HEK293 (cell line): ENCODE results near the gene HOXA10.

Experiments used
- BCL11B ChIP-seq: fragments of 450-650 bp; formaldehyde crosslinking; IDR thresholded peaks from 2 replicates; pipeline ENCODE4 v1.5.1; 2016; ENCODE audit warnings: low read depth, missing biosample characterization, missing genetic modification characterization
- HOXC10 ChIP-seq: sonication (generic); formaldehyde crosslinking; IDR thresholded peaks from 2 replicates; pipeline ENCODE4 v1.8.1; 2023; ENCODE audit warnings: mild to moderate bottlenecking, missing genetic modification reagents
- IKZF3 ChIP-seq: fragments of 450-650 bp; IDR thresholded peaks from 2 replicates; pipeline ENCODE4 v1.5.0; 2018; ENCODE audit warnings: missing biosample characterization, mild to moderate bottlenecking, missing genetic modification characterization, moderate library complexity
- INSM2 ChIP-seq: fragments of 450-650 bp; formaldehyde crosslinking; IDR thresholded peaks from 2 replicates; pipeline ENCODE4 v1.5.1; 2016; ENCODE audit warnings: missing biosample characterization, missing genetic modification characterization
- KLF1 ChIP-seq: fragments of 450-650 bp; formaldehyde crosslinking; IDR thresholded peaks from 2 replicates; pipeline ENCODE4 v1.5.1; 2016; ENCODE audit warnings: missing biosample characterization, missing genetic modification characterization
- MYNN ChIP-seq: fragments of 450-650 bp; formaldehyde crosslinking; IDR thresholded peaks from 2 replicates; pipeline ENCODE4 v1.5.1; 2016; ENCODE audit warnings: missing biosample characterization, missing genetic modification characterization, borderline replicate concordance
- OVOL3 ChIP-seq: fragments of 450-650 bp; formaldehyde crosslinking; IDR thresholded peaks from 2 replicates; pipeline ENCODE4 v1.5.1; 2016; ENCODE audit warnings: missing biosample characterization, missing genetic modification characterization
- YY2 ChIP-seq: fragments of 450-650 bp; formaldehyde crosslinking; IDR thresholded peaks from 2 replicates; pipeline ENCODE4 v1.5.1; 2016; ENCODE audit warnings: missing biosample characterization, missing genetic modification characterization
- ZBTB6 ChIP-seq: fragments of 450-650 bp; formaldehyde crosslinking; IDR thresholded peaks from 2 replicates; pipeline ENCODE4 v1.5.1; 2017; ENCODE audit warnings: missing biosample characterization, missing genetic modification characterization
- ZNF133 ChIP-seq: fragments of 450-650 bp; formaldehyde crosslinking; IDR thresholded peaks from 2 replicates; pipeline ENCODE4 v1.5.1; 2016; ENCODE audit warnings: missing biosample characterization, missing genetic modification characterization
- ZNF157 ChIP-seq: fragments of 450-650 bp; formaldehyde crosslinking; IDR thresholded peaks from 2 replicates; pipeline ENCODE4 v1.5.1; 2016; ENCODE audit warnings: missing biosample characterization, missing genetic modification characterization
- ZNF16 ChIP-seq: fragments of 450-650 bp; formaldehyde crosslinking; IDR thresholded peaks from 2 replicates; pipeline ENCODE4 v1.5.1; 2016; ENCODE audit warnings: low read depth, missing biosample characterization, missing genetic modification characterization
- ZNF202 ChIP-seq: fragments of 450-650 bp; formaldehyde crosslinking; IDR thresholded peaks from 2 replicates; pipeline ENCODE4 v1.5.1; 2016; ENCODE audit warnings: missing biosample characterization, missing genetic modification characterization, borderline replicate concordance
- ZNF266 ChIP-seq: fragments of 450-650 bp; formaldehyde crosslinking; IDR thresholded peaks from 2 replicates; pipeline ENCODE4 v1.5.1; 2016; ENCODE audit warnings: missing biosample characterization, missing genetic modification characterization, low read depth
- ZNF274 ChIP-seq, 2 experiments: fragments of 200-500 bp in 1 of 2; fragments of 450-650 bp in 1 of 2; sonication (Bioruptor generic) in 1 of 2; formaldehyde crosslinking in 1 of 2; IDR thresholded peaks; 2 replicates each; pipeline versions ENCODE4 v1.5.1 to v1.6.1; 2014 to 2016; ENCODE audit warnings: borderline replicate concordance in 1 of 2, inconsistent platforms in 1 of 2, low read length in 1 of 2, missing biosample characterization in 1 of 2, missing genetic modification characterization in 1 of 2
- ZNF280D ChIP-seq: fragments of 450-650 bp; formaldehyde crosslinking; IDR thresholded peaks from 2 replicates; pipeline ENCODE4 v1.5.1; 2016; ENCODE audit warnings: missing biosample characterization, missing genetic modification characterization
- ZNF302 ChIP-seq: fragments of 450-650 bp; formaldehyde crosslinking; IDR thresholded peaks from 2 replicates; pipeline ENCODE4 v1.5.1; 2016; ENCODE audit warnings: missing biosample characterization, missing genetic modification characterization, low read depth
- ZNF394 ChIP-seq: fragments of 450-650 bp; formaldehyde crosslinking; IDR thresholded peaks from 2 replicates; pipeline ENCODE4 v1.5.1; 2016; ENCODE audit warnings: missing biosample characterization, missing genetic modification characterization, mild to moderate bottlenecking, moderate library complexity, borderline replicate concordance
- ZNF629 ChIP-seq: fragments of 450-650 bp; formaldehyde crosslinking; IDR thresholded peaks from 2 replicates; pipeline ENCODE4 v1.5.1; 2017; ENCODE audit warnings: missing biosample characterization, missing genetic modification characterization
- ZNF660 ChIP-seq: fragments of 450-650 bp; IDR thresholded peaks from 2 replicates; pipeline ENCODE4 v1.5.1; 2018; ENCODE audit warnings: missing biosample characterization, mild to moderate bottlenecking, missing genetic modification characterization
- ZNF76 ChIP-seq: fragments of 450-650 bp; formaldehyde crosslinking; IDR thresholded peaks from 2 replicates; pipeline ENCODE4; 2016; ENCODE audit warnings: low read depth, missing biosample characterization, missing genetic modification characterization, borderline replicate concordance
- ZNF776 ChIP-seq: fragments of 450-650 bp; formaldehyde crosslinking; IDR thresholded peaks from 2 replicates; pipeline ENCODE4 v1.5.0; 2017; ENCODE audit warnings: missing biosample characterization, missing genetic modification characterization, borderline replicate concordance
- ZSCAN23 ChIP-seq: fragments of 450-650 bp; formaldehyde crosslinking; IDR thresholded peaks from 2 replicates; pipeline ENCODE4 v1.5.1; 2016; ENCODE audit warnings: missing biosample characterization, missing genetic modification characterization
- ZSCAN30 ChIP-seq: fragments of 450-650 bp; IDR thresholded peaks from 2 replicates; pipeline ENCODE4 v1.5.1; 2018; ENCODE audit warnings: missing biosample characterization, mild to moderate bottlenecking, missing genetic modification characterization, moderate library complexity
- ZSCAN5A ChIP-seq: fragments of 450-650 bp; formaldehyde crosslinking; IDR thresholded peaks from 2 replicates; pipeline ENCODE4 v1.5.1; 2016; ENCODE audit warnings: missing biosample characterization, missing genetic modification characterization
- TF ChIP-seq, protein P1 (sequence below): fragments of 450-650 bp; formaldehyde crosslinking; IDR thresholded peaks from 2 replicates; pipeline ENCODE4 v1.5.1; 2016; ENCODE audit warnings: missing biosample characterization, missing genetic modification characterization
- TF ChIP-seq, protein P2 (sequence below): sonication (generic); formaldehyde crosslinking; IDR thresholded peaks from 2 replicates; pipeline ENCODE4 v1.8.1; 2022; ENCODE audit warnings: mild to moderate bottlenecking, moderate library complexity, missing genetic modification reagents

HOXA10 gene

GRCh38 chr7:27129729-27130539 lies 44.2 kb downstream of the HOXA10 start (continued):
- TF ChIP-seq ZSCAN5A, result no peak
- no peak for TF ChIP-seq ZNF133 (tag by site-specific recombination)
- no peak for TF ChIP-seq ZNF274 (IDR thresholded peaks at IDR 0.05; ENCODE audit: low read length)
- TF ChIP-seq ZNF274 (tag by site-specific recombination; IDR thresholded peaks at IDR 0.05; ENCODE audit: borderline replicate concordance), result no peak
- peak; percentile 51; the same call in 1 of the 2 replicates for TF ChIP-seq ZNF660 (tag by site-specific recombination)
- TF ChIP-seq YY2, result no peak
- peak; percentile 80 for TF ChIP-seq ZNF76 (tag by site-specific recombination)
- TF ChIP-seq KLF1 (tag by site-specific recombination), result no peak
- TF ChIP-seq HOXC10, result no peak
- TF ChIP-seq ZNF266 (tag by site-specific recombination), result no peak
- TF ChIP-seq ZNF16, result no peak
- peak; percentile 78 for TF ChIP-seq IKZF3 (tag by site-specific recombination)
- TF ChIP-seq ZNF202 (tag by site-specific recombination), result no peak
- no peak for TF ChIP-seq ZNF776 (tag by site-specific recombination)
- peak; percentile 41 for TF ChIP-seq OVOL3 (tag by site-specific recombination)
- TF ChIP-seq ZNF629 (tag by site-specific recombination), result no peak
- TF ChIP-seq ZSCAN23, result no peak
- TF ChIP-seq, protein P1, sequence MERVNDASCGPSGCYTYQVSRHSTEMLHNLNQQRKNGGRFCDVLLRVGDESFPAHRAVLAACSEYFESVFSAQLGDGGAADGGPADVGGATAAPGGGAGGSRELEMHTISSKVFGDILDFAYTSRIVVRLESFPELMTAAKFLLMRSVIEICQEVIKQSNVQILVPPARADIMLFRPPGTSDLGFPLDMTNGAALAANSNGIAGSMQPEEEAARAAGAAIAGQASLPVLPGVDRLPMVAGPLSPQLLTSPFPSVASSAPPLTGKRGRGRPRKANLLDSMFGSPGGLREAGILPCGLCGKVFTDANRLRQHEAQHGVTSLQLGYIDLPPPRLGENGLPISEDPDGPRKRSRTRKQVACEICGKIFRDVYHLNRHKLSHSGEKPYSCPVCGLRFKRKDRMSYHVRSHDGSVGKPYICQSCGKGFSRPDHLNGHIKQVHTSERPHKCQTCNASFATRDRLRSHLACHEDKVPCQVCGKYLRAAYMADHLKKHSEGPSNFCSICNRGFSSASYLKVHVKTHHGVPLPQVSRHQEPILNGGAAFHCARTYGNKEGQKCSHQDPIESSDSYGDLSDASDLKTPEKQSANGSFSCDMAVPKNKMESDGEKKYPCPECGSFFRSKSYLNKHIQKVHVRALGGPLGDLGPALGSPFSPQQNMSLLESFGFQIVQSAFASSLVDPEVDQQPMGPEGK (tag by site-specific recombination), result peak; percentile 38
- no peak for TF ChIP-seq ZNF302
- TF ChIP-seq ZNF280D (tag by site-specific recombination), result no peak
- no peak for TF ChIP-seq MYNN (tag by site-specific recombination)
- no peak for TF ChIP-seq ZNF394 (tag by site-specific recombination)
- TF ChIP-seq INSM2 (tag by site-specific recombination), result no peak
- no peak for TF ChIP-seq ZNF157 (tag by site-specific recombination)
- TF ChIP-seq ZBTB6 (tag by site-specific recombination), result no peak
- TF ChIP-seq ZSCAN30 (tag by site-specific recombination), result peak; percentile 87
- no peak for TF ChIP-seq BCL11B (tag by site-specific recombination)
- TF ChIP-seq, protein P2, sequence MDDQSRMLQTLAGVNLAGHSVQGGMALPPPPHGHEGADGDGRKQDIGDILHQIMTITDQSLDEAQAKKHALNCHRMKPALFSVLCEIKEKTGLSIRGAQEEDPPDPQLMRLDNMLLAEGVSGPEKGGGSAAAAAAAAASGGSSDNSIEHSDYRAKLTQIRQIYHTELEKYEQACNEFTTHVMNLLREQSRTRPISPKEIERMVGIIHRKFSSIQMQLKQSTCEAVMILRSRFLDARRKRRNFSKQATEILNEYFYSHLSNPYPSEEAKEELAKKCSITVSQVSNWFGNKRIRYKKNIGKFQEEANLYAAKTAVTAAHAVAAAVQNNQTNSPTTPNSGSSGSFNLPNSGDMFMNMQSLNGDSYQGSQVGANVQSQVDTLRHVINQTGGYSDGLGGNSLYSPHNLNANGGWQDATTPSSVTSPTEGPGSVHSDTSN (CRISPR knock-in tag), result no peak
